Cardiac muscle cell (in vitro differentiated cells and primary cell): ENCODE measurements around the gene ANKRD63. TPM values are rescaled to one million over a fixed set of nuclear protein-coding genes. Genes with fewer than 3 reads are reported as not detected.

Experiments
- DNase-seq, 2 donors: peaks; one replicate each; pipeline versions ENCODE4 v3.0.0 to v3.0.0-alpha.2; 2010 to 2017; ENCODE audit warnings: low read depth in 1 of 2, low spot score in 1 of 2
- H3K27ac ChIP-seq: fragments of 200-600 bp; sonication (generic); 2 replicates; pipeline ENCODE4 v1.5.1; 2016
- H3K27me3 ChIP-seq: fragments of 200-600 bp; sonication (generic); 2 replicates; pipeline ENCODE4 v1.6.0; 2016; ENCODE audit warnings: control low read depth
- H3K36me3 ChIP-seq: fragments of 200-600 bp; sonication (generic); 2 replicates; pipeline ENCODE4 v1.5.1; 2016; ENCODE audit warnings: control low read depth
- H3K4me1 ChIP-seq: fragments of 200-600 bp; sonication (generic); 2 replicates; pipeline ENCODE4 v1.8.1; 2017; ENCODE audit warnings: low read depth, mild to moderate bottlenecking, mixed run types
- H3K4me3 ChIP-seq: fragments of 200-600 bp; sonication (generic); 2 replicates; pipeline ENCODE4 v1.5.1; 2016; ENCODE audit warnings: mild to moderate bottlenecking
- H3K9me3 ChIP-seq: fragments of 200-600 bp; sonication (generic); 2 replicates; pipeline ENCODE4 v1.5.1; 2017; ENCODE audit warnings: low read depth, mild to moderate bottlenecking, control low read depth
- polyA plus RNA-seq: library from polyadenylated mRNA; unstranded; fragments of >200 nt; fragmentation: Nextera tagmentation; extraction: Ambion mirVana; gene quantifications from 2 replicates; pipeline ENCODE4 v1.2.1, GENCODE V29; 2016
- total RNA-seq: library from RNA; depleted of rRNA; stranded (reverse); fragments of >200 nt; gene quantifications from 2 replicates; pipeline ENCODE4 v1.2.3, GENCODE V29; 2016
- TF ChIP-seq, protein P1 (sequence below): IDR thresholded peaks from 2 replicates; pipeline ENCODE4 v1.5.1; 2012; ENCODE audit warnings: low read depth, mild to moderate bottlenecking, low read length

The ANKRD63 gene
- total and polyA plus RNA-seq, 2 experiments from 2014 or later: 13.7 to 104 TPM

DNA sequence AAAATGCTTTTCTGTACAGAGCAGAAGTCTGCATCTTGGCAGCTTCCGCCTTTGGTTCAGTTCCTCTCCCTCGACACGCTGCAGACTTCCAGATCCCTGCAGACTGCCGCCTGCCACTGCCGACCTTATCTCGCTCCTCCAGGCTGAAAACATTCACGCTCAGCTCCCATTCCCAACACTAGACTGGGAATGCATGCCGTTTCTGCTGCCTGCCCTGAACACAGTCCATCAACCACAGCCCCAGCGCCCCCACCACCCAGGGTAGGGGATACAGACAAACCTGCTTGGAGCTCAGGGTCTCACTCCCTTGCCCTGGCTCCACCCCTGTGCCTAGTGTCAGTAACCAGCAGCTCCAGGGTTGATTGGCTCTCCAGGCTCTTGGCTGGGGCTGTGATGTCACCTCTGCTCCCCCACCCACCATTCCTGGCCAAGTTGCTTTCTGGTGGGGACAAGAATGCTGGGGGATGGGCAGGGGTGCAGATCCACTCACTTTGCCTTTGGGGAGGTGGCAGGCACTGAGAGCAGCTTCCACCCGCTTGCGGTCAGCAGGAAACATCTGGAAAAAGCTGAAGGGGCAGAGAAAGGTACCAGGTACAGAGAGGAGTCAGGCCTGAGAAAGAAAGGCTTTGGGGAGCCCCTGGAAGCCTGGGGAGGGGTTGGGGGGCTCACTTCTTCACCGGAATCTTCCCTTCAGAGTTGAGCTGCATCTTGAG lies 18.8 kb upstream of the ANKRD63 start:
- H3K4me3 ChIP-seq: no peak overlapping the region
- DNase-seq: peak; percentile 53 to 88

DNA sequence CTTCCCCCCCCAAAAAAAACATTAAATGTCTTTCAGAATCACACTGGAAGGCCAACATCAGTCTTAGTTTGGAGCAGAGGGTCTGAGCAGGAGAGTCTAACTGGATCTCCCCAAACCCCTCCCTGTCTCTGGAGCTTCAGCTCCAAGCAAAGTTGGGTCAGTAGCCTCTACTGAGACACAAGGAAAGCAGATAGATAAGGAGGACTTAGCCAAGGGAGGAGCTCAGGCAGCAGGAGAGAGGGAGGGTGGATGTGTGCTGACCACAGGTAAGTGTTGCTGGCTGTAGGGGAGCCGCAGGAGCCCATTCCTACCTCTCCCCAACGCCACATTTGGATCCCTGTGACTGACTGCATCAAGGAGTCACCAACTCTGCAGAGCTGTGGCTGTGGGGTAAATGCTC lies 17.9 kb upstream of the ANKRD63 start:
- Histone ChIP-seq H3K9me3 (no peaks in the 10 kb centered on the region), H3K27me3 (no peaks in the 10 kb centered on the region), H3K4me3 (no peak overlapping the region), H3K4me1 (peaks cover 48% of the 10 kb centered on the region), H3K36me3 (no peaks in the 10 kb centered on the region), H3K27ac (peak overlapping the region; percentile 97)
- no peak for DNase-seq
- TF ChIP-seq, protein P1, sequence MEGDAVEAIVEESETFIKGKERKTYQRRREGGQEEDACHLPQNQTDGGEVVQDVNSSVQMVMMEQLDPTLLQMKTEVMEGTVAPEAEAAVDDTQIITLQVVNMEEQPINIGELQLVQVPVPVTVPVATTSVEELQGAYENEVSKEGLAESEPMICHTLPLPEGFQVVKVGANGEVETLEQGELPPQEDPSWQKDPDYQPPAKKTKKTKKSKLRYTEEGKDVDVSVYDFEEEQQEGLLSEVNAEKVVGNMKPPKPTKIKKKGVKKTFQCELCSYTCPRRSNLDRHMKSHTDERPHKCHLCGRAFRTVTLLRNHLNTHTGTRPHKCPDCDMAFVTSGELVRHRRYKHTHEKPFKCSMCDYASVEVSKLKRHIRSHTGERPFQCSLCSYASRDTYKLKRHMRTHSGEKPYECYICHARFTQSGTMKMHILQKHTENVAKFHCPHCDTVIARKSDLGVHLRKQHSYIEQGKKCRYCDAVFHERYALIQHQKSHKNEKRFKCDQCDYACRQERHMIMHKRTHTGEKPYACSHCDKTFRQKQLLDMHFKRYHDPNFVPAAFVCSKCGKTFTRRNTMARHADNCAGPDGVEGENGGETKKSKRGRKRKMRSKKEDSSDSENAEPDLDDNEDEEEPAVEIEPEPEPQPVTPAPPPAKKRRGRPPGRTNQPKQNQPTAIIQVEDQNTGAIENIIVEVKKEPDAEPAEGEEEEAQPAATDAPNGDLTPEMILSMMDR: no peak

More for the DNA sequence above, 18.8 kb upstream of the ANKRD63 start:
- H3K9me3 ChIP-seq: no peaks in the 10 kb centered on the region
- no peaks in the 10 kb centered on the region for H3K36me3 ChIP-seq
- peak overlapping the region; percentile 97 for H3K27ac ChIP-seq
- no peaks in the 10 kb centered on the region for H3K27me3 ChIP-seq
- TF ChIP-seq, protein P1: no peak
- peaks cover 42% of the 10 kb centered on the region for H3K4me1 ChIP-seq

DNA sequence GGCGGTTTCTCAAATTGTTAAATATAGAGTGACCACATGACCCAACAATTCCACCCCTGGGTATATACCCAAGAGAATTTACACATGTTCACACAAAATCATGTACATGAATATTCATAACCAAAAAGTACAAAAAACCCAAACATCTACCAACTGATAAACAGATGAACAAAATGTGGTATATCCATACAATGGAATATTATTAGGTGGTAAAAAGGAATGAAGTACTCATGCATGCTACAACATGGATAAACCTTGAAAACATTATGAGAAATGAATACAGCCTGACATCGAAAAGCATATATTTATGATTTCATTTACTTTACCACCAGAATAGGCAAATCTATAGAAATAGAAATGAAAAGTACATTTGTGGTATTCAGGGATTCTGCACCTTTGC lies 17.5 kb upstream of the ANKRD63 start:
- peaks cover 51% of the 10 kb centered on the region for H3K4me1 ChIP-seq
- peak overlapping the region; percentile 97 for H3K27ac ChIP-seq
- H3K27me3 ChIP-seq: no peaks in the 10 kb centered on the region
- no peaks in the 10 kb centered on the region for H3K9me3 ChIP-seq
- TF ChIP-seq, protein P1: no peak
- no peaks in the 10 kb centered on the region for H3K36me3 ChIP-seq
- H3K4me3 ChIP-seq: no peak overlapping the region
- no peak for DNase-seq

DNA sequence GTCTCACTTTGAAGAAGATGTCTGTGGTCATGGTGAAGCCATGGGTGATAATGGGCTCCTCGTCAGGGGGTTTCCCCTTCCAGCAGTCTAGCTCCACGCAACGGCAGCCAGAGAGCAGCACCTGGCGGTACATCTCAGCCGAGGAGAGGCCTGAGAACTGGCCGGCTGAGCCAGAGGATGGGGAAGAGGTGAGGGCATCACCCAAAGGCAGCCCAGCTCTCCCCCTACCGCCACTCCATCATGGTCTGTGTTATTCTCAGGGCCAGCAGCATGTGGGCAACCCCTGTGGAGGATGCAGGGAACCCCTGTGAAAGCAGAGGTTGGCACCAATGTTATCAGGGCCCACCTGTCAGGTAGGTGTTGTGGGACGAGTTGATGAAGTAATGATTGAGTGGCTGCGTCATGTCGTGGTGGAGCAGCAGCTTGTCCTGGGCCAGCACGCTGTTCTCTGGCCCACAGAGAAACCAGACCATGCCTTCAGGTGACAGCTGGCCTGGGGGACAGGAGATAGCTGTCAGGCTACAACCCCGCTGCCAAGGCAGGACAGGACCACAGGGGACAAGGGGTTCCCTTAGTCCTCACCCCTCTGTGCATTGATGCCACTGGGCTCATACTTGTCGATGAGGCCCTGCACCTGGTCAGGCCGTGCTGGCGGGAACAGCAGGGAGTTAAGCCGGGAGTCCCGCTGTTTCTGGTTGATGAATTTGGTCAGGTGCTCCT lies 15.5 kb upstream of the ANKRD63 start:
- no peak for DNase-seq
- Histone ChIP-seq H3K4me1 (peaks cover 64% of the 10 kb centered on the region), H3K27me3 (no peaks in the 10 kb centered on the region), H3K36me3 (no peaks in the 10 kb centered on the region), H3K27ac (no peak overlapping the region), H3K9me3 (no peaks in the 10 kb centered on the region), H3K4me3 (no peak overlapping the region)
- TF ChIP-seq, protein P1: no peak

DNA sequence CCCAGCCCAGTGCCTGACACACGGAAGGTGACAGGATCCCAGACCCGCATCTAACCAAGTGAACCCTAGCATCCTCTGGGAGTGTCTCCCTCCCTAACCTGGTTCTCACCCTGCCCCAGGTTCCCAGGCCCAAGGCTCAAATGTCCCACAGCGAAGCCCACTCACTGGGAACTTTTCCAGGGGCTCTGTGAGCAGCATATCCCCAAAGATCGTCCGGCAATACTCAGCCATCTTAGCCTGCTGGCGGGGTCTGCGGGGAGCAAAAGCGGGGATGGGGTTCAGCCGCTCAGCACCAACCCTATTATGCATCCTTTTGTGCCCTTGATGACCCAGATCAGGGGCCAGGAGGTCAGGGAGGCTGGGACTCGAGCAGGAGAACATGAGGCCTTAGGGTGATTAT lies 14.5 kb upstream of the ANKRD63 start:
- TF ChIP-seq, protein P1: no peak
- Histone ChIP-seq H3K4me1 (peaks cover 66% of the 10 kb centered on the region), H3K36me3 (no peaks in the 10 kb centered on the region), H3K9me3 (no peaks in the 10 kb centered on the region), H3K4me3 (no peak overlapping the region), H3K27ac (peak overlapping the region; percentile 86), H3K27me3 (no peaks in the 10 kb centered on the region)
- DNase-seq: no peak
